IPS DF 6.9 (cell line): ENCODE measurements around the gene CHST14.

Source experiments
- DNase-seq: peaks from one replicate; pipeline ENCODE4 v3.0.0-alpha.2; 2013; ENCODE audit warnings: low read depth, low spot score
- H3K27ac ChIP-seq: one replicate; pipeline ENCODE4 v1.5.1; 2013; ENCODE audit warnings: low read length, control low read depth
- H3K27me3 ChIP-seq: 2 replicates; pipeline ENCODE4 v1.6.1; 2013; ENCODE audit warnings: mild to moderate bottlenecking, low read length; ENCODE audit not compliant: control insufficient read depth, insufficient read depth
- H3K36me3 ChIP-seq: 2 replicates; pipeline ENCODE4 v1.6.1; 2013; ENCODE audit warnings: low read length; ENCODE audit not compliant: control insufficient read depth, insufficient read depth
- H3K4me1 ChIP-seq: 2 replicates; pipeline ENCODE4 v1.6.1; 2013; ENCODE audit warnings: low read length; ENCODE audit not compliant: control insufficient read depth, insufficient read depth
- H3K4me3 ChIP-seq: 2 replicates; pipeline ENCODE4 v1.5.1; 2013; ENCODE audit warnings: mild to moderate bottlenecking, low read length
- H3K9me3 ChIP-seq: 2 replicates; pipeline ENCODE4 v1.6.1; 2013; ENCODE audit warnings: low read length, inconsistent platforms; ENCODE audit not compliant: control insufficient read depth, insufficient read depth
- WGBS: extraction: QIAGEN DNeasy Blood & Tissue Kit; methylation state at CpG from one replicate; pipeline ENCODE4 v1.1.7; 2013; ENCODE audit warnings: mixed read lengths, missing lambda C conversion rate; ENCODE audit not compliant: insufficient read length, insufficient coverage; 5-methylcytosine and 5-hydroxymethylcytosine counted together

CHST14 gene, protein sequence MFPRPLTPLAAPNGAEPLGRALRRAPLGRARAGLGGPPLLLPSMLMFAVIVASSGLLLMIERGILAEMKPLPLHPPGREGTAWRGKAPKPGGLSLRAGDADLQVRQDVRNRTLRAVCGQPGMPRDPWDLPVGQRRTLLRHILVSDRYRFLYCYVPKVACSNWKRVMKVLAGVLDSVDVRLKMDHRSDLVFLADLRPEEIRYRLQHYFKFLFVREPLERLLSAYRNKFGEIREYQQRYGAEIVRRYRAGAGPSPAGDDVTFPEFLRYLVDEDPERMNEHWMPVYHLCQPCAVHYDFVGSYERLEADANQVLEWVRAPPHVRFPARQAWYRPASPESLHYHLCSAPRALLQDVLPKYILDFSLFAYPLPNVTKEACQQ

DNA sequence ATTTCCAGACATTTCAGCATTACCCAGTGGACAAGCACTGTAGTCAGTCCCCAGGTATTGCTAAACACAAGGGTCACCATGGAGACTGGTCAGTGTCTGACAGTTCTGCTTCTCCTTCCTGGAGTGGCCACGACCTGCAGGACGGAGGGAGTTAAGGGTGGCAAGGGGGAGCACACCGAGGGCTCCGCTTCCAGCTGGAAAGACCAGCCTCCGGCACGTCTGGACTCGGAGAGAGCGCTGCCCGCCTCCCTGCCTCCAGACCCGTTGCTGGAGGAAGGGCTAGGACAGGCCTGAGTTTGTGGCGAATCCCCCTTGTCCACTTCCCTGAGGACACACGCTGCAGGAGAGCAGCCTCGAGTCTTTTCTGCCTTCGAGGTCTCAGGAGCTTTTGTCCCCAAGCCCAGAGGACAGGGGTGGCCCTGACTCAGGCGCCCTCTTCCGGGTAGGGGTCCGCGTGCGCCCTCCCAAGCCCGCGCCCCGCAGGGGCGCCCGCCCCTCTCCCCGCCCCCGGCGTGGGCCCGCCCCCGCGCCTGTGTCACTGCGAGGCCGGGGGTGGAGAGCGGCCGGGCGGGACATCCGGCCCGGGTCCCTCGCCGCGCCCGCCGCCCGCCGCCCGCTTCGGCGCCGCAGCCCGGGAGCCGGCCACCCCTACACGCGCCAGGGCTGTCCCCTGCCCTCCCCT, at the start of gene CHST14:
Gene CHST14, plus strand, starts transcription at position 562 of the 682 bp plus-strand sequence. CDS start 230 bp downstream, outside the sequence.
- H3K27me3 ChIP-seq, result no peaks in the 10 kb centered on the region
- H3K4me3 ChIP-seq, result peak within 1 kb of the TSS; percentile 65
- no CpG with 5 or more reads among the region's 52 CpGs for WGBS
- H3K4me1 ChIP-seq, result peaks cover 4% of the 10 kb centered on the region
- DNase-seq, result no peak
- H3K36me3 ChIP-seq, result peaks cover 9% of the 10 kb centered on the region
- no peak within 1 kb of the TSS for H3K27ac ChIP-seq
- H3K9me3 ChIP-seq, result no peaks in the 10 kb centered on the region

DNA sequence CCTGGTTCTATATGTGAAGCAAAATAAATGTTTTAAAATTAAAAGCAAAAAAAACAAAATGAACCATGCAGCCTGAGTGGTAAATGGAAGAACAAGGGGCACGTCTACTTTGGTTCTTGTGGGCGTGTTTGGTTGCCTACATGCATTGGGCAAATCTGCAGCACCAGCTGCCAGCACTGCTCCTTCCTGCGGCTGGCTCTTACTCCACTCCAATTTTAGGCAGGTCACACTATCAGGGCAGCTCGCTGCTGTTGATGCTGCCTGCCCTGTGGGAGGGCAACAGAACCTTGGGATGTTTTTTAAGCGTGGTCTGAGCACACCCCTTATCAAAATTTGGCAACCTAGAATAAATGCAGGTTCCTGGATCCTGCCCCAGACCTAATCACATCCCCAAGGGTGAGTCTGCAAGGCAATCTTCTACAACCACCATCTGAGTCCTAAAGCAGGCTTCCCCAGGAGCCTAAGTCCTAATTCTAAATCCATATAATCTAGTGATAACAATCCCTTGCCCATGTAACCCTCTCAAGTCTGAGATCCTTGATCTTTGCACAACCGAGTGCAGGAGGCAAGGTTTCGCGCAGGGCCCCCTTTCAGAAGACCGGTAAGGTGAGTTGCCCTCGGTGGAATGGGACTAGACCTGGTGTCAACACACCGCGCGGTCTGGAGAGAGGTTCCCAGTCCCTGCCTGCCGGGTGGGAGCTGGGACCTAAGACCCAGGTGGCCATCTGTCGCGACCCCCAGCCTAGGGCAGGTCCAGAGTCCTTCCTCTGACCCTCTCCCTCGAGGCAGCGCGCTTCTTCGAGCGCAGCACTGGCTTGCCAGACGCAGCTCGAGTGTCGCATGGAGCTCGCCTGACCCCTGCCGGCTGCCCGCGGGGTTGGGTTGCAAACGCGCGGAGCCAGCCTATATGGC, 49.3 kb upstream of the CHST14 start:
- WGBS, result no CpG with 5 or more reads among the region's 31 CpGs
- Histone ChIP-seq H3K4me1 (peaks cover 5% of the 10 kb centered on the region), H3K27ac (no peak overlapping the region), H3K36me3 (peaks cover 7% of the 10 kb centered on the region; the same call in 1 of the 2 replicates), H3K9me3 (no peaks in the 10 kb centered on the region), H3K4me3 (no peak overlapping the region), H3K27me3 (no peaks in the 10 kb centered on the region)
- no peak for DNase-seq

DNA sequence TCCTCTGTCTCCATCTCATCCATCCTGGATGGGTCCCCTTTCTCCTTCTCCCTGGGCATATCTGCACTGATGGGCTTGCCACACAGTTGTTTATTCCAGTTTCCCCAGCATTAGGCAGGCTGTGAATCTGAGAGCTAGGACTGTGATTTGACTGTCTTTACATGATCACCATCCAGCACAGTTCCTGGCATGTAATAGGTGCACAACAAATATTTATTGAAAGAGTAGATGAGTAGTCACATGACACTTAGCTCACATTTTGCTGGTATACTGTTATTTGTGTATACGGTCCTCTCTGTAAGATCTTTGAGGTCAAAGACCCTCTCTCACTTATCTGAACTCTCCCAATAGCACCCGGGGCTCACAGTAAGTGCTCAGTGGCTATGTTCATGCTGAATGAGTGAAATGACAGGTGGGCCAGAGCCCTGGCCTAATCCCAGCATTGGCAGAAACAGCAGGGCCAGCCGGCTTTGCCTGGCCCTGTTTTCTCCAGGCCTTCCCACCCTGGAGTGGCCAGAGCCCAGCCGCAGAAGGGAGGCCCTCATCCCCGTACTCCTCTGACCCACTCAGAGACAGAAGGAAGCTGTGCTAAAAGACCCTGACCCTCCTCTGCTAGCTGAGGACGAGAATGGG, 46.2 kb upstream of the CHST14 start:
- Histone ChIP-seq H3K4me3 (no peak overlapping the region), H3K9me3 (no peaks in the 10 kb centered on the region), H3K27me3 (no peaks in the 10 kb centered on the region), H3K4me1 (peaks cover 5% of the 10 kb centered on the region), H3K27ac (no peak overlapping the region), H3K36me3 (no peaks in the 10 kb centered on the region)
- whole genome bisulfite sequencing, result no CpG with 5 or more reads among the region's 6 CpGs
- DNase-seq, result no peak

DNA sequence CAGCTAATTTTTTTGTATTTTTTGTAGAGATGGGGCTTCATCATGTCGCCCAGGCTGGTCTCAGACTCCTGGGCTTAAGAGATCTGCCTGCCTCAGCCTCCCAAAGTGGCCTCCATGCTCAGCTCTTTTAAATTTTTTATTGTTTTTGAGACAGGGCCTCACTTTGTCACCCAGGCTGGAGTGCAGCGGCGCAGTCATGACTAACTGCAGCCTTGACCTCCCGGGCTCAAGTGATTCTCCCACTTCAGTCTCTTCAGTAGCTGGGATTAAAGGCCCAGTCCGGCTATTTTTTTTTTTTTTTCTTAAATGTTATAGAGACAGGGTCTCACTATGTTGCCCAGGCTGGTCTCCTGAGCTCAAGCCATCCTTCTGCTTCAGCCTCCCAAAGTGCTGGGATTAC, 45.1 kb upstream of the CHST14 start:
- Histone ChIP-seq H3K36me3 (no peaks in the 10 kb centered on the region), H3K27me3 (no peaks in the 10 kb centered on the region), H3K9me3 (no peaks in the 10 kb centered on the region), H3K4me3 (no peak overlapping the region), H3K27ac (no peak overlapping the region), H3K4me1 (peaks cover 5% of the 10 kb centered on the region)
- no CpG with 5 or more reads among the region's 5 CpGs for WGBS
- DNase-seq, result no peak

DNA sequence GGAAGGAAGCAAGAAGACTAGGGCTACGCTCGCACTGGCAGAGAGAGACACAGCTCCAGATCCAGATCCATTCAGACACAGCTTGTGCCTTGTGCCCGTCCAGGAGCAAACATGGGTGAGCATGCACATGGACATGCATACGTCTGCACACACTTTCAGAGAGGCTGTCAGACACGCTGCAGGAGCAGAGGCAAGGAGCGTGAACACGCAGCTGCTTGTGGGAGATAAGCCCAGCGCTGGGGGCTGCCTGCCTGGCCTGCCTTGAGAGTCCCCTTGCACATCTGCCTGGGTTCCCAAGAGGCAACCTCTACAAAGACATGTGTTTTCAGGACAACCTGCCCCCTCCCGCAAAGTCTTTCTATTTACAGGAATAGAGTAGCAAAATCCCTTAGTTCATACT, 43.6 kb upstream of the CHST14 start:
- no CpG with 5 or more reads among the region's 9 CpGs for WGBS
- no peak overlapping the region for H3K4me3 ChIP-seq
- H3K27ac ChIP-seq, result no peak overlapping the region
- H3K27me3 ChIP-seq, result no peaks in the 10 kb centered on the region
- H3K9me3 ChIP-seq, result no peaks in the 10 kb centered on the region
- no peaks in the 10 kb centered on the region for H3K36me3 ChIP-seq
- no peak for DNase-seq
- H3K4me1 ChIP-seq, result no peaks in the 10 kb centered on the region

DNA sequence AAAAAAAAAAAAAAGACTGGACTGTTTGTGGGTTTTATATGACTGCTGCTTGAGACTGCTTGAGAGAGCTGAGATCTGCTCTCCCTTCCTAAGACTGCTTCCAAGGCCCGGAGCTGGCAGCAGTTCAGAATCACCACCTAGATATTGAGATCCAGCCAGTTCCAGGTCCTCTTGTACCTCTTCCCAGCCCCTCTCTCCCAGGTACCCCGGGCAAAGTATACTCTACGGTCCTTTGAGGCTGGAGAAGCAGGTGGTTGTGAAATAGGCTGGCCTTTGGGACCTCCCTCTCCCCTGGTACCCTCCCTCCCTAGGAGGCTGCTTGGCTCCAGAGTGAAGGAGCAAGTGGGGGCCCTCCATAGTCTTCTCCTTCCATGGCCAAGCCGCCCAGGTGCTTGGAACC, 42.6 kb upstream of the CHST14 start:
- no peak for DNase-seq
- no peaks in the 10 kb centered on the region for H3K9me3 ChIP-seq
- no peaks in the 10 kb centered on the region for H3K27me3 ChIP-seq
- H3K4me3 ChIP-seq, result no peak overlapping the region
- H3K27ac ChIP-seq, result no peak overlapping the region
- WGBS, result no CpG with 5 or more reads among the region's 4 CpGs
- H3K36me3 ChIP-seq, result no peaks in the 10 kb centered on the region
- no peaks in the 10 kb centered on the region for H3K4me1 ChIP-seq

DNA sequence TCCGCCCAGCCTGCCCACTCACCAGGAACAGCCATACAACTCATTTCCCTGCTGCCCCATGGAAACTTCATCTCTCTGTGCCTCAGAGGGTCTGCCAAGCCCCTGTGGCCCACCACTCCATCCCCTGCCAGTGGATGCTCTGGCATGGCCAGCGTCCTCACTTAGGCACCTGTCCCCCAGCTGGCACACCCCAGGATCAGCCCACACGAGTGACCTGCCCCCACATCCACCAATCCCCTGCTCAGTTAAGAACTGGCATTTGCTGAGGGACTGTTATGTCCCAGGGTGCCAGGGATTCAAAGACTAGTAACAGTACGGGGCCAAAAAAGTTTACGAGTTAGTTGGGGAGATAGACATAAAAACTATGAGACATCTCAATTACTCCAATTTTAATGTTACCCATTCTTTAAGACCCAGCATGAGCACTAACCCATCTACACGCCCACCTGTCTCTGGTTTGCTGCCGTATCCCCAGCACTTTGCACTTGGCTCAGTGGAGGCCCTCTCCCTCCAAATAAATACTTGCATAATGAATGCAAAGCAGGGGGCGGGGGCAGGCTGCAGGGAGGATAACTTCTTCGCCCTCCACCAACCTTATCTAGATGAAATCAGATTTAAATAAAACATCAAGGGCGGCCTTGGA, 41.6 kb upstream of the CHST14 start:
- Histone ChIP-seq H3K27me3 (no peaks in the 10 kb centered on the region), H3K36me3 (no peaks in the 10 kb centered on the region), H3K4me1 (no peaks in the 10 kb centered on the region), H3K27ac (no peak overlapping the region), H3K9me3 (no peaks in the 10 kb centered on the region), H3K4me3 (no peak overlapping the region)
- no CpG with 5 or more reads among the region's 10 CpGs for WGBS
- DNase-seq, result no peak

DNA sequence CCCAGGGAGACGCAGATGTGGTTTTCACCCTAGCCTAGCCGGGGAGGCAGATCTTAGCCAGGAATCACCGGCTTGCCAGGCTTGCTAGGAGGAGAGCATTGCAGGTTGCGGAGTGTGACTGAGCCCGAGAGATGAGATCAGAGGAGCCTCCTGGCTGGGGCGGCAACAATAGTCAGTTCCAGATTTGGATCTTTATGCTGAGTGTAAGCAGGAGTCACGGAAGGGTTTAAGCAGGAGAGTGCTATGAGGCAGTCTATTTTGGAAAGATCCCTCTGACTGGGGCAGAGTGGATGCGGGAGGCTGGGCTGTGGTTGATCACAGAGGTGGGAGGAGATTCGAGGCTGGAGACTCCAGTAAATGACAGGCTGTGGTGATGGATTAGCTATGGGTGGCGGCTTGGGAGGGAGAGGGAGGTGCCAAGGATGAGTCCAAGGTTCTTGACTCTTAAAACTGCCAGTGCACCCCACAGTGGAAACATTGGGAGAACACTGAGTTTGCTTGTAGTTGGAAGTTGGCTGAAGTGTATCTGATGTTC, 40.4 kb upstream of the CHST14 start:
- DNase-seq, result no peak
- H3K4me1 ChIP-seq, result peaks cover 1% of the 10 kb centered on the region; the same call in 1 of the 2 replicates
- H3K4me3 ChIP-seq, result no peak overlapping the region
- H3K36me3 ChIP-seq, result no peaks in the 10 kb centered on the region
- WGBS, result no CpG with 5 or more reads among the region's 10 CpGs
- H3K27me3 ChIP-seq, result no peaks in the 10 kb centered on the region; the same call in 1 of the 2 replicates
- H3K27ac ChIP-seq, result no peak overlapping the region
- no peaks in the 10 kb centered on the region for H3K9me3 ChIP-seq

DNA sequence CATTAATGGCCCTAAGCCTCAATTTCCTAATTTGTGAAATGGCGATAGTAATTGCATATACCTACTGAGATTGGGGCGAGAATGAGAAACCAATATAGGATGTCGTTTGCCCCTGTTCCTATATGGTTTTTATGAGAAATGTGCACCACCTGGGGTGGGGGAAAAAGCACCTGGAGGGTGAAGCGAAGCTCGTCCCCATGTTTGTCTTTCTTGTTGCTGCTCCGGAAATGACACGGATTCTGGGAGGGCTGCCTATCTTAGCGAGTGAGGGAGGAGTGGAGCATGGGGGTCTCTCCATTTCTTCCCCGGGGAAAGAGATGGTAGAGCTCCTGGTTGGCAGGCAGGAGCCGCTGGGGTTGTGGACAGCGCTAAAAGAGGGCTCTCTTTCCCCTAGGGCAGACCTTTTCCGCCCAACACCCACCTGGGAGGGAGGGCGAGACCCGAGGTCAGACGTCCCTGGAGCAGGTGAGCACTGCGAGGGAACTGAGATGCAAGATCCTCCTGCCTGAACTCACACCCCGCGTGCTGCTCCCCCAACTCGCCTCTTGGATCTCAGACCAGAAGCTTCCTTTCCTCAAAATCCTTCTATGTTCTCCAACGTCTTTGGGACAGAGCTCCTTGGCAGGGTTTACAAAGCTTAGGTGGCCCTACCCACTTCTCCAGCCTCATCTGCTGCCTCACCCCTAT, 35.6 kb upstream of the CHST14 start:
- Histone ChIP-seq H3K9me3 (no peaks in the 10 kb centered on the region), H3K27ac (no peak overlapping the region), H3K4me1 (peaks cover 16% of the 10 kb centered on the region), H3K4me3 (no peak overlapping the region; the same call in 1 of the 2 replicates), H3K27me3 (no peaks in the 10 kb centered on the region; the same call in 1 of the 2 replicates), H3K36me3 (no peaks in the 10 kb centered on the region)
- WGBS, result no CpG with 5 or more reads among the region's 20 CpGs
- no peak for DNase-seq
